HCT116 (cell line): ENCODE results near the gene CALR. TPM values are rescaled to one million over a fixed set of nuclear protein-coding genes. Genes with fewer than 3 reads are reported as not detected.

Experiments used
- ATAC-seq: fragments of 200-7000 bp; cut with Tn5 transposase; 2 replicates; pipeline ENCODE4 v1.9.1; 2020; ENCODE audit warnings: mild to moderate bottlenecking, moderate library complexity
- BruUV-seq: library from RNA; stranded (reverse); fragments of 400-500 nt; replicated peaks from 2 replicates; lab custom pipeline; 2021; lab: Mats Ljungman, UMichigan
- CTCF ChIA-PET: fragments of 300-600 bp; sonication (Branson Sonifier 250); formaldehyde crosslinking; loops from one replicate; lab custom pipeline; 2021; ENCODE audit warnings: antibody characterized with exemption; lab: Charles Lee
- POLR2A ChIA-PET: fragments of 300-600, 350-600 bp; sonication (Branson Sonifier 250); formaldehyde crosslinking; loops from one replicate; lab custom pipeline; 2021; ENCODE audit warnings: antibody characterized with exemption; lab: Charles Lee
- RAD21 ChIA-PET, 2 experiments: fragments of 300-600 bp; sonication (Branson Sonifier 250); formaldehyde crosslinking; loops; one replicate each; lab custom pipeline; 2023; ENCODE audit warnings: low total read pairs in 2 of 2; ENCODE audit not compliant: uncharacterized antibody in 2 of 2, unreplicated experiment in 2 of 2, low non-redundant PET in 1 of 2; lab: Charles Lee
- DNase-seq: peaks from one replicate; pipeline ENCODE4 v3.0.0-alpha.2; 2010; ENCODE audit warnings: low read depth, low spot score
- H2AFZ ChIP-seq: fragments of 200-600 bp; shearing (Covaris generic), sonication (generic); 2 replicates; pipeline ENCODE4 v1.6.1; 2017; ENCODE audit warnings: low read depth, mixed run types, mixed read lengths, antibody characterized with exemption, low read length; ENCODE audit not compliant: poor library complexity, severe bottlenecking
- H3K27ac ChIP-seq: 2 replicates; pipeline ENCODE4 v1.5.1; 2012; ENCODE audit warnings: low read depth, low read length
- H3K27me3 ChIP-seq: fragments of 200-600 bp; sonication (generic); 2 replicates; pipeline ENCODE4 v1.6.1; 2016; ENCODE audit warnings: mixed run types, low read length, mixed read lengths; ENCODE audit not compliant: insufficient read depth
- H3K36me3 ChIP-seq, 2 experiments: fragments of 200-500 bp in 1 of 2; fragments of 200-600 bp in 1 of 2; sonication (Bioruptor generic) in 1 of 2; sonication (generic) in 1 of 2; 2 replicates each; pipeline versions ENCODE4 v1.5.1 to v1.6.1; 2014 to 2016; ENCODE audit warnings: low read length in 2 of 2, inconsistent platforms in 1 of 2, mixed read lengths in 1 of 2, mixed run types in 1 of 2; ENCODE audit not compliant: insufficient read depth in 2 of 2, control insufficient read depth in 1 of 2
- H3K4me1 ChIP-seq, 2 experiments: fragments of 200-600 bp in 1 of 2; sonication (generic) in 1 of 2; 2 replicates each; pipeline versions ENCODE4 v1.5.1 to v1.6.1; 2012 to 2017; ENCODE audit warnings: low read length in 2 of 2, inconsistent platforms in 1 of 2, mild to moderate bottlenecking in 1 of 2, mixed read lengths in 1 of 2, mixed run types in 1 of 2, moderate library complexity in 1 of 2; ENCODE audit not compliant: insufficient read depth in 2 of 2, control insufficient read depth in 1 of 2
- H3K4me2 ChIP-seq: fragments of 200-600 bp; sonication (generic); 2 replicates; pipeline ENCODE4 v1.6.1; 2017; ENCODE audit warnings: mixed run types, low read length, mixed read lengths
- H3K4me3 ChIP-seq, 2 experiments: fragments of 200-600 bp in 1 of 2; sonication (generic) in 1 of 2; replicated peaks in 1 of 2; 2 replicates each; pipeline ENCODE4 v1.5.1; 2011 to 2016; ENCODE audit warnings: low read length in 2 of 2, control low read depth in 1 of 2, low read depth in 1 of 2, mild to moderate bottlenecking in 1 of 2, mixed read lengths in 1 of 2, mixed run types in 1 of 2
- H3K79me2 ChIP-seq: fragments of 200-600 bp; sonication (generic); 2 replicates; pipeline ENCODE4 v1.6.1; 2017; ENCODE audit warnings: mild to moderate bottlenecking, mixed run types, low read length, moderate library complexity, mixed read lengths; ENCODE audit not compliant: insufficient read depth
- H3K9ac ChIP-seq: fragments of 200-600 bp; sonication (generic); 2 replicates; pipeline ENCODE4 v1.6.1; 2016; ENCODE audit warnings: low read length, mixed read lengths
- H3K9me2 ChIP-seq: fragments of 200-600 bp; sonication (generic), shearing (Covaris generic); 2 replicates; pipeline ENCODE4 v1.6.1; 2017; ENCODE audit warnings: mixed run types, mild to moderate bottlenecking, moderate library complexity; ENCODE audit not compliant: insufficient read depth
- H3K9me3 ChIP-seq, 2 experiments: fragments of 200-500 bp in 1 of 2; fragments of 200-600 bp in 1 of 2; sonication (Bioruptor generic) in 1 of 2; sonication (generic) in 1 of 2; 2 replicates each; pipeline ENCODE4 v1.6.1; 2014 to 2017; ENCODE audit warnings: low read length in 2 of 2, mixed read lengths in 2 of 2, inconsistent platforms in 1 of 2, low read depth in 1 of 2, mild to moderate bottlenecking in 1 of 2, mixed run types in 1 of 2, moderate library complexity in 1 of 2; ENCODE audit not compliant: control insufficient read depth in 1 of 2, insufficient read depth in 1 of 2
- H4K20me1 ChIP-seq: fragments of 200-600 bp; sonication (generic), shearing (Covaris generic); 2 replicates; pipeline ENCODE4 v1.6.1; 2017; ENCODE audit warnings: mixed run types, mild to moderate bottlenecking, moderate library complexity; ENCODE audit not compliant: insufficient read depth
- CBX3 ChIP-seq: IDR thresholded peaks from 2 replicates; pipeline ENCODE4 v1.6.1; 2012; ENCODE audit warnings: low read depth
- CEBPB ChIP-seq: IDR thresholded peaks from 2 replicates; pipeline ENCODE4 v1.6.1; 2012; ENCODE audit warnings: low read depth
- EGR1 ChIP-seq: IDR thresholded peaks from 2 replicates; pipeline ENCODE4 v1.6.1; 2012; ENCODE audit warnings: low read depth
- ELF1 ChIP-seq: IDR thresholded peaks from 2 replicates; pipeline ENCODE4 v1.6.1; 2012; ENCODE audit warnings: low read depth, borderline replicate concordance
- EZH2phosphoT487 ChIP-seq: fragments of 200-600 bp; IDR thresholded peaks from 2 replicates; pipeline ENCODE4 v1.6.1; 2018; ENCODE audit warnings: antibody characterized with exemption, borderline replicate concordance
- JUND ChIP-seq: IDR thresholded peaks from 2 replicates; pipeline ENCODE4 v1.6.1; 2012
- POLR2A ChIP-seq: IDR thresholded peaks from 2 replicates; pipeline ENCODE4 v1.7.0; 2011; ENCODE audit warnings: borderline replicate concordance; ENCODE audit not compliant: insufficient read depth, insufficient read length; ENCODE audit errors: extremely low read depth
- POLR2AphosphoS5 ChIP-seq: IDR thresholded peaks from 2 replicates; pipeline ENCODE4 v1.6.1; 2011; ENCODE audit warnings: mild to moderate bottlenecking, low read depth, low read length, moderate library complexity
- SRF ChIP-seq: IDR thresholded peaks from 2 replicates; pipeline ENCODE4 v1.6.1; 2012; ENCODE audit warnings: low read depth
- TCF7L2 ChIP-seq: IDR thresholded peaks from 2 replicates; pipeline ENCODE4 v1.7.0; 2011; ENCODE audit warnings: borderline replicate concordance, inconsistent platforms; ENCODE audit not compliant: insufficient read depth, insufficient read length; ENCODE audit errors: extremely low read depth
- ZNF274 ChIP-seq: fragments of 200-500 bp; sonication (Bioruptor generic); IDR thresholded peaks from 2 replicates; pipeline ENCODE4 v1.6.1; 2014; ENCODE audit warnings: mild to moderate bottlenecking, low read depth, low read length, inconsistent platforms
- intact Hi-C: fragments of 100-400 bp; cut with micrococcal nuclease; formaldehyde crosslinking; loops from 2 replicates; pipeline ENCODE4 v1.10.0; 2022
- total RNA-seq: library from RNA; stranded (reverse); gene quantifications from one replicate; pipeline ENCODE4 v1.2.1, GENCODE V29; 2021; ENCODE audit not compliant: unreplicated experiment
- TF ChIP-seq, protein P1 (sequence below): IDR thresholded peaks from 2 replicates; pipeline ENCODE4 v1.6.1; 2012
- TF ChIP-seq, protein P2 (sequence below): IDR thresholded peaks from 2 replicates; pipeline ENCODE4 v1.6.1; 2012
- TF ChIP-seq, protein P3 (sequence below): IDR thresholded peaks from 2 replicates; pipeline ENCODE4 v1.6.1; 2012; ENCODE audit warnings: low read depth

Gene CALR
- total RNA-seq, 1 experiment from 2014 or later, result 739 TPM

DNA sequence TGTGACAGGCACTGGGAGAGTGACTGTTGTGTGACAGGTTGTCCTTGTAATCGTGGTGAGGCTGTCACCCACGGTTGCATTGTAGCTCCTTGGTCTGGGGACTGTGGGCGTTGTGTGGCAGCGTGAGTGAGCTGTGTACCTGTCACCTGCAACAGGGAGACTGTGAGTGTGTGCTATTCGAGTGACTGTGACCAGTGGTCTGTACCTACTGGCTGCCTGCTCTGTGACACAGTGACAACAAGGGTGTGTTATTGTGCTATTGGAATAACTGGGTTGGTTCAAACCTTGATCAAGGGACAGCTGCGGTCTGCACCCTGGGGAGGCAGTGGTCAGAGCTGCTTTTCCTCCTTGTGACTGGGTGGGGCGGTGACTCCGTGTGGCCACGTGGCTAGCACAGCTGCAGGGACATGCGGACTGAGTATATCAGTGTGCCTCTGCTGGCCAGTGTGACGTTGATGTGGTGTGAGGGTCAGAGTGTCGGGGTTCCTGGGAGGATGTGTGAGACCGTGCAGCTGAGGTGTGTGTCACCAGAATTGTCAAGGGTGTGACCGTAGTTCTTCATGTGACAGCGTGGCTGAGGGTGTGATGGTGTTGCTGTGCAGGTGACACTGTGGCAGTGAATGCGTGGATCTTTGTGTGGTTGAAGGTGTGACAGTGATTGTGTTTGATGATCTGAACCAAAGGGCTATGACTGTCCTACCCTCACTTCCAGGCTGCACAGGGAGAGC is 46.8 kb downstream of the CALR start:
- POLR2A ChIA-PET, result interaction anchor here (0.6 to 1.4 kb wide), 5 partner anchors 20 to 887 kb away, joined by 3 to 6 read pairs (median 3); no protein-coding TSS in a partner anchor
- BruUV-seq, result no TSS peak
- RAD21 ChIA-PET, result interaction anchor here (0.8 to 1.3 kb wide), 7 partner anchors 20 to 108 kb away, joined by 3 to 10 read pairs (median 4); no protein-coding TSS in a partner anchor
- no peaks in the 10 kb centered on the region for H3K9me3 ChIP-seq
- H3K9ac ChIP-seq, result peak overlapping the region; percentile 26; the same call in 1 of the 2 replicates
- no peaks in the 10 kb centered on the region for H3K27me3 ChIP-seq
- no peaks in the 10 kb centered on the region for H3K79me2 ChIP-seq
- no peaks in the 10 kb centered on the region for H4K20me1 ChIP-seq
- TF ChIP-seq, protein P1, sequence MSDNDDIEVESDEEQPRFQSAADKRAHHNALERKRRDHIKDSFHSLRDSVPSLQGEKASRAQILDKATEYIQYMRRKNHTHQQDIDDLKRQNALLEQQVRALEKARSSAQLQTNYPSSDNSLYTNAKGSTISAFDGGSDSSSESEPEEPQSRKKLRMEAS, result peak; percentile 99
- peak; percentile 43 for TF ChIP-seq POLR2AphosphoS5
- TF ChIP-seq, protein P2, sequence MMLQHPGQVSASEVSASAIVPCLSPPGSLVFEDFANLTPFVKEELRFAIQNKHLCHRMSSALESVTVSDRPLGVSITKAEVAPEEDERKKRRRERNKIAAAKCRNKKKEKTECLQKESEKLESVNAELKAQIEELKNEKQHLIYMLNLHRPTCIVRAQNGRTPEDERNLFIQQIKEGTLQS, result no peak
- no peak for TF ChIP-seq CBX3
- TF ChIP-seq TCF7L2, result no peak
- TF ChIP-seq ZNF274, result no peak
- H3K27ac ChIP-seq, result no peak overlapping the region
- CTCF ChIA-PET, result interaction anchor here (0.6 to 2.3 kb wide), 7 partner anchors 44 to 160 kb away, joined by 3 to 23 read pairs (median 5); no protein-coding TSS in a partner anchor
- peak overlapping the region in 1 of 2 experiments; percentile 4; a peak in 1 of 4 replicates for H3K4me3 ChIP-seq
- H3K9me2 ChIP-seq, result no peaks in the 10 kb centered on the region
- H3K36me3 ChIP-seq, result no peaks in the 10 kb centered on the region
- DNase-seq, result peak; percentile 70
- intact Hi-C loops, result no loop called here
- peaks cover 21 to 28% of the 10 kb centered on the region in 2 experiments; a peak in 3 of 4 replicates for H3K4me1 ChIP-seq
- peak overlapping the region; percentile 64 for H3K4me2 ChIP-seq
- no peak overlapping the region for H2AFZ ChIP-seq
- peak; percentile 78 for ATAC-seq

DNA sequence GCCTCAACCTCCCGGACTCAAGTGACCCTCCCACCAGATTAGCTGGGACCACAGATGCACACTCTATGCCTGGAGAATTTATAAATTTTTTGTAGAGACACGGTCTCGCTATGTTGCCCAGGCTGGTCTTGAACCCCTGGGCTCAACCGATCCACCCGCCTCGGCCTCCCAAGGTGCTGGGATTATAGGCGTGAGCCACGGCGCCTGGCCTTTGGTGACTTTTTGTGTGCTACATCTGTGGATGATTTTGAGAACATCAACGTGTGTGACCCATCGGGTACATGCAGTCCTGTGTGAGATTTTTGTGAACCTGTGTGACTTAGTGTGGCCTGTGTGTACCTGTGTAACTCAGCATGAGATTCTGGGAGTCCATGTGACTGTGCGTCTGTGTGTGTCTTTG is 48.3 kb downstream of the CALR start:
- POLR2A ChIA-PET, result no interaction called here
- Histone ChIP-seq H3K9me3 (no peaks in the 10 kb centered on the region), H3K4me1 (peaks cover 21 to 28% of the 10 kb centered on the region in 2 experiments; a peak in 3 of 4 replicates), H3K27ac (no peak overlapping the region), H4K20me1 (no peaks in the 10 kb centered on the region), H3K4me2 (no peak overlapping the region), H3K36me3 (no peaks in the 10 kb centered on the region), H2AFZ (no peak overlapping the region), H3K27me3 (no peaks in the 10 kb centered on the region), H3K79me2 (no peaks in the 10 kb centered on the region), H3K9me2 (no peaks in the 10 kb centered on the region), H3K4me3 (no peak overlapping the region), H3K9ac (no peak overlapping the region)
- BruUV-seq, result no TSS peak
- TF ChIP-seq JUND (no peak), EZH2phosphoT487 (no peak), CEBPB (no peak), POLR2AphosphoS5 (no peak), CBX3 (no peak), SRF (no peak), POLR2A (no peak), EGR1 (no peak), ELF1 (no peak)
- TF ChIP-seq, protein P3, sequence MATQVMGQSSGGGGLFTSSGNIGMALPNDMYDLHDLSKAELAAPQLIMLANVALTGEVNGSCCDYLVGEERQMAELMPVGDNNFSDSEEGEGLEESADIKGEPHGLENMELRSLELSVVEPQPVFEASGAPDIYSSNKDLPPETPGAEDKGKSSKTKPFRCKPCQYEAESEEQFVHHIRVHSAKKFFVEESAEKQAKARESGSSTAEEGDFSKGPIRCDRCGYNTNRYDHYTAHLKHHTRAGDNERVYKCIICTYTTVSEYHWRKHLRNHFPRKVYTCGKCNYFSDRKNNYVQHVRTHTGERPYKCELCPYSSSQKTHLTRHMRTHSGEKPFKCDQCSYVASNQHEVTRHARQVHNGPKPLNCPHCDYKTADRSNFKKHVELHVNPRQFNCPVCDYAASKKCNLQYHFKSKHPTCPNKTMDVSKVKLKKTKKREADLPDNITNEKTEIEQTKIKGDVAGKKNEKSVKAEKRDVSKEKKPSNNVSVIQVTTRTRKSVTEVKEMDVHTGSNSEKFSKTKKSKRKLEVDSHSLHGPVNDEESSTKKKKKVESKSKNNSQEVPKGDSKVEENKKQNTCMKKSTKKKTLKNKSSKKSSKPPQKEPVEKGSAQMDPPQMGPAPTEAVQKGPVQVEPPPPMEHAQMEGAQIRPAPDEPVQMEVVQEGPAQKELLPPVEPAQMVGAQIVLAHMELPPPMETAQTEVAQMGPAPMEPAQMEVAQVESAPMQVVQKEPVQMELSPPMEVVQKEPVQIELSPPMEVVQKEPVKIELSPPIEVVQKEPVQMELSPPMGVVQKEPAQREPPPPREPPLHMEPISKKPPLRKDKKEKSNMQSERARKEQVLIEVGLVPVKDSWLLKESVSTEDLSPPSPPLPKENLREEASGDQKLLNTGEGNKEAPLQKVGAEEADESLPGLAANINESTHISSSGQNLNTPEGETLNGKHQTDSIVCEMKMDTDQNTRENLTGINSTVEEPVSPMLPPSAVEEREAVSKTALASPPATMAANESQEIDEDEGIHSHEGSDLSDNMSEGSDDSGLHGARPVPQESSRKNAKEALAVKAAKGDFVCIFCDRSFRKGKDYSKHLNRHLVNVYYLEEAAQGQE, result no peak
- TF ChIP-seq, protein P2, result no peak
- TF ChIP-seq, protein P1, result no peak
- intact Hi-C loops, result no loop called here
- CTCF ChIA-PET, result interaction anchor here (2.3 kb wide), 1 partner anchor 46 kb away, joined by 16 read pairs; no protein-coding TSS in a partner anchor
- ATAC-seq, result no peak
- DNase-seq, result no peak
- RAD21 ChIA-PET, result no interaction called here
